SK-N-MC (cell line): ENCODE measurements around the gene SLC17A3.

Experiments used
- EZH2 ChIP-seq: fragments of 200-600 bp; sonication (generic); IDR thresholded peaks from one replicate; pipeline ENCODE4 v1.6.1; 2017; ENCODE audit warnings: antibody characterized with exemption
- FOXP2 ChIP-seq: optimal IDR thresholded peaks from 2 replicates; pipeline ENCODE3; 2011; ENCODE audit warnings: mild to moderate bottlenecking, moderate library complexity; ENCODE audit not compliant: insufficient read depth; ENCODE audit errors: extremely low read length, control extremely low read depth
- POLR2AphosphoS5 ChIP-seq: IDR thresholded peaks from 2 replicates; pipeline ENCODE4 v1.6.1; 2012; ENCODE audit warnings: mild to moderate bottlenecking, low read depth, low read length, borderline replicate concordance

DNA sequence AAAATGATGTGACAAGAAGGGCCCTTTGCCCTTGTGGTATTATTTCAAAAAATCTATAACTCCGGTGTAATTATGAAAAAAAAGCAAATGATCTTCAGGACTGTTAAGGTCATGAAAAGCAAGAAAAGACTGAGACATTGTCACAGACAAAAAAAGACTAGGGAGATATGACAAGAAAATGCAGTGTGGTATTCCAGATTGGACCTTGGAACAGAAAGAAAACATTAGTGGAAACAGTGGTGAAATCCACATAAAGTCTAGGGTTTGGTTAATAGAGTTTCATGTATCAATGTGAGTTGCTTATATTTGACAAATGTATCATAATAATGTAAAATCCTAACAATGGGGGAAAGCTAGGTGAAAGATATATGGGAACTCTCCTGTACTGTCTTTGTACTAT lies 26.8 kb upstream of the SLC17A3 start:
- TF ChIP-seq POLR2AphosphoS5 (no peak), EZH2 (no peak), FOXP2 (no peak)
